PC-3 (cell line): ENCODE measurements around the gene DKK3. TPM values are rescaled to one million over a fixed set of nuclear protein-coding genes. Genes with fewer than 3 reads are reported as not detected.

Experiments
- ATAC-seq: fragments of 200-7000 bp; cut with Tn5 transposase; 2 replicates; pipeline ENCODE4 v1.9.1; 2020; ENCODE audit warnings: mild to moderate bottlenecking, moderate library complexity
- BruUV-seq: library from RNA; stranded (reverse); fragments of 400-500 nt; replicated peaks from 2 replicates; lab custom pipeline; 2021; lab: Mats Ljungman, UMichigan
- CTCF ChIA-PET: fragments of 300-600 bp; sonication (Branson Sonifier 250); formaldehyde crosslinking; loops from one replicate; lab custom pipeline; 2022; ENCODE audit warnings: antibody characterized with exemption; lab: Charles Lee
- POLR2A ChIA-PET: fragments of 300-600 bp; sonication (Branson Sonifier 250); formaldehyde crosslinking; loops from one replicate; lab custom pipeline; 2022; ENCODE audit warnings: antibody characterized with exemption; ENCODE audit not compliant: unreplicated experiment; lab: Charles Lee
- DNase-seq: peaks from one replicate; pipeline ENCODE4 v3.0.0-alpha.2; 2015
- H2AFZ ChIP-seq: fragments of 300-600 bp; sonication (generic); 2 replicates; pipeline ENCODE4 v1.6.0; 2016; ENCODE audit warnings: antibody characterized with exemption, low read length
- H3F3A ChIP-seq: fragments of 300-600 bp; sonication (generic); one replicate; pipeline ENCODE4 v1.6.0; 2017; ENCODE audit warnings: antibody characterized with exemption, low read length, control low read depth, mild to moderate bottlenecking; ENCODE audit not compliant: unreplicated experiment
- H3K27ac ChIP-seq: fragments of 300-600 bp; sonication (generic); 2 replicates; pipeline ENCODE4 v1.5.1; 2016; ENCODE audit warnings: mild to moderate bottlenecking, low read length
- H3K27me3 ChIP-seq: fragments of 300-600 bp; sonication (generic); 2 replicates; pipeline ENCODE4 v1.6.1; 2016; ENCODE audit warnings: low read length, mixed read lengths
- H3K36me3 ChIP-seq: fragments of 300-600 bp; sonication (generic); 2 replicates; pipeline ENCODE4 v1.6.1; 2016; ENCODE audit warnings: low read depth, mixed run types, low read length, mixed read lengths
- H3K4me1 ChIP-seq: fragments of 300-600 bp; sonication (generic); 2 replicates; pipeline ENCODE4 v1.5.1; 2016; ENCODE audit warnings: low read length; ENCODE audit not compliant: insufficient read depth
- H3K4me2 ChIP-seq: fragments of 300-600 bp; sonication (generic); 2 replicates; pipeline ENCODE4 v1.6.0; 2016; ENCODE audit warnings: low read length
- H3K4me3 ChIP-seq: fragments of 300-600 bp; sonication (generic); 2 replicates; pipeline ENCODE4 v1.5.1; 2016; ENCODE audit warnings: mild to moderate bottlenecking, low read length, mixed read lengths
- H3K79me2 ChIP-seq: fragments of 300-600 bp; sonication (generic); 2 replicates; pipeline ENCODE4 v1.6.1; 2017; ENCODE audit warnings: low read length, mixed read lengths
- H3K9ac ChIP-seq: fragments of 300-600 bp; sonication (generic); 2 replicates; pipeline ENCODE4 v1.6.0; 2016; ENCODE audit warnings: mild to moderate bottlenecking, low read length
- H3K9me2 ChIP-seq: fragments of 300-600 bp; sonication (generic); replicated peaks from 2 replicates; pipeline ENCODE4 v1.6.1; 2016; ENCODE audit warnings: mixed run types, low read length, mixed read lengths
- H3K9me3 ChIP-seq: fragments of 300-600 bp; sonication (generic); 2 replicates; pipeline ENCODE4 v1.6.1; 2016; ENCODE audit warnings: low read length, mixed read lengths
- H4K20me1 ChIP-seq: fragments of 300-600 bp; sonication (generic); 2 replicates; pipeline ENCODE4 v1.6.1; 2016; ENCODE audit warnings: low read length, mixed read lengths
- EZH2 ChIP-seq: fragments of 300-600 bp; sonication (generic); IDR thresholded peaks from one replicate; pipeline ENCODE4 v1.6.1; 2017; ENCODE audit warnings: antibody characterized with exemption, mild to moderate bottlenecking, low read length; ENCODE audit not compliant: unreplicated experiment
- EZH2phosphoT487 ChIP-seq: fragments of 300-600 bp; sonication (generic); IDR thresholded peaks from 2 replicates; pipeline ENCODE4 v1.6.1; 2018; ENCODE audit warnings: mild to moderate bottlenecking, antibody characterized with exemption, low read length, borderline replicate concordance
- intact Hi-C: fragments of 100-400 bp; cut with micrococcal nuclease; formaldehyde crosslinking; loops from 2 replicates; pipeline ENCODE4 v1.9.0; 2023
- total RNA-seq: library from RNA; depleted of rRNA; stranded (reverse); fragments of >200 nt; gene quantifications from 2 replicates; pipeline ENCODE4 v1.2.3, GENCODE V29; 2014
- TF ChIP-seq, protein P1 (sequence below): fragments of 300-600 bp; sonication (generic); conservative IDR thresholded peaks from 2 replicates; pipeline ENCODE4 v1.5.1; 2017; ENCODE audit warnings: antibody characterized with exemption, low read depth, mild to moderate bottlenecking, low read length

The DKK3 gene
- total RNA-seq, 1 experiment from 2014 or later, result 0.07 TPM

DNA sequence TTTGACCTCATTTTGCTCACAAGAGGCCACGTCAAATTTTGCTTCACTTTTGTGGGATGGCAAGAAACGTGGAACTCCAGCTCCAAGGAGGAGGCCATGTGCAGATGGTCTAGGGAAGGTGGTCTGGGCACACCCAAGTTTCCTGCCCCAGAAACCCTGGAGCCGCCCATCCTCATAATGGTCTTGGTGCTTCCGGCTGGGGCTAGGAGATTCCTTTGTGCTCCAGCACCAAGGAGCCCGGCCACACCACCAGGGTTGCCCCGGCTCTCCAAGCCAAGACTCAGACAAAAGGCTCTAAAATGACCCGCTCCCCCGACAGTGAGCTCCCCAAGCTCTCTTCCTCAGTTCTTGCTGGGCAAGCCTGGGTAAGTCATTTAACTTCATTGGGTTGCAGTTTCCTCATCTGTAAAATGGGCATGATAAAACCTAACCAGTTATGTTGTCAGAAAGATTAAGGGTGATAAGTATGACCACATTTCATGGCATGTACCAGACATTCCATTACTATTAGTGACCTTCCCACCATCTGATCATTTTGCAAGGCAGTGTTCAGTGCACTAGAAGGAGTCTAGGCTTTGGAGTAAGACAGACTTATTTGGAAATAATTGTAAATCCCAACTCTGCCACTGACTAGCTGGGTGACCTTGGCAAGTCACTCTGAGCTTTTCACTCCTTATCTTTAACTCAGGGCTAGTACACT lies 23.3 kb downstream of the DKK3 start:
- Histone ChIP-seq H3K79me2 (no peaks in the 10 kb centered on the region), H3K36me3 (no peaks in the 10 kb centered on the region), H4K20me1 (no peaks in the 10 kb centered on the region), H3K27ac (no peak overlapping the region), H2AFZ (no peak overlapping the region), H3K4me3 (no peak overlapping the region), H3K9me3 (no peaks in the 10 kb centered on the region), H3K9ac (no peak overlapping the region), H3K4me2 (no peak overlapping the region), H3F3A (peaks cover 4% of the 10 kb centered on the region), H3K4me1 (peaks cover 55% of the 10 kb centered on the region), H3K9me2 (no peaks in the 10 kb centered on the region), H3K27me3 (no peaks in the 10 kb centered on the region)
- ChIA-PET POLR2A (no interaction called here), CTCF (no interaction called here)
- TF ChIP-seq, protein P1, sequence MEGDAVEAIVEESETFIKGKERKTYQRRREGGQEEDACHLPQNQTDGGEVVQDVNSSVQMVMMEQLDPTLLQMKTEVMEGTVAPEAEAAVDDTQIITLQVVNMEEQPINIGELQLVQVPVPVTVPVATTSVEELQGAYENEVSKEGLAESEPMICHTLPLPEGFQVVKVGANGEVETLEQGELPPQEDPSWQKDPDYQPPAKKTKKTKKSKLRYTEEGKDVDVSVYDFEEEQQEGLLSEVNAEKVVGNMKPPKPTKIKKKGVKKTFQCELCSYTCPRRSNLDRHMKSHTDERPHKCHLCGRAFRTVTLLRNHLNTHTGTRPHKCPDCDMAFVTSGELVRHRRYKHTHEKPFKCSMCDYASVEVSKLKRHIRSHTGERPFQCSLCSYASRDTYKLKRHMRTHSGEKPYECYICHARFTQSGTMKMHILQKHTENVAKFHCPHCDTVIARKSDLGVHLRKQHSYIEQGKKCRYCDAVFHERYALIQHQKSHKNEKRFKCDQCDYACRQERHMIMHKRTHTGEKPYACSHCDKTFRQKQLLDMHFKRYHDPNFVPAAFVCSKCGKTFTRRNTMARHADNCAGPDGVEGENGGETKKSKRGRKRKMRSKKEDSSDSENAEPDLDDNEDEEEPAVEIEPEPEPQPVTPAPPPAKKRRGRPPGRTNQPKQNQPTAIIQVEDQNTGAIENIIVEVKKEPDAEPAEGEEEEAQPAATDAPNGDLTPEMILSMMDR, result no peak
- no peak for TF ChIP-seq EZH2
- no peak for TF ChIP-seq EZH2phosphoT487
- no peak for ATAC-seq
- peak; percentile 49 for DNase-seq
- intact Hi-C loops, result no loop called here
- no TSS peak for BruUV-seq

DNA sequence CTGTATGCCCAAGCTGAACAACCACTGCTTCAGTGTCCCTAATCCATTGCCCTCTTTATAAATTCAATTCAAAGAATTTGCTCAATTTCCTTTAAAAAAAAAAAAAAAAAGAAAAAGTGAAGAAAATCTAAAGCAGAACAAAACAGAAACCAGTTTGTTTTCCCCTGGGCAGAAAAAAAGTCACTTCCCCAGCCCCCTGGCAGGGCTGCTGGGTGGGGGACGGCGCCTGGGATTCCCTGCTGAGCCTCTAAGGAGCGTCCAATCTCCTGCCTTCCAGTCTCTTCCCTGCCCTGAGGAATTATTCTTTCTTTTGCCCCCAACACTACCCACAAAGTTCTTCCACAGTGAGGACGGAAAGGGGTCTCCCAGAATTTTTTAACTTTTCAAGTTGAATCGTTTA lies 23.9 kb downstream of the DKK3 start:
- BruUV-seq, result no TSS peak
- H3K79me2 ChIP-seq, result no peaks in the 10 kb centered on the region
- no peak overlapping the region for H2AFZ ChIP-seq
- H4K20me1 ChIP-seq, result no peaks in the 10 kb centered on the region
- no peak for DNase-seq
- no peaks in the 10 kb centered on the region for H3K9me2 ChIP-seq
- POLR2A ChIA-PET, result no interaction called here
- H3K27ac ChIP-seq, result no peak overlapping the region
- TF ChIP-seq EZH2phosphoT487 (no peak), EZH2 (no peak)
- TF ChIP-seq, protein P1, result no peak
- CTCF ChIA-PET, result no interaction called here
- peaks cover 4% of the 10 kb centered on the region for H3F3A ChIP-seq
- ATAC-seq, result no peak
- intact Hi-C loops, result no loop called here
- H3K4me1 ChIP-seq, result peaks cover 61% of the 10 kb centered on the region
- no peaks in the 10 kb centered on the region for H3K36me3 ChIP-seq
- H3K9ac ChIP-seq, result no peak overlapping the region
- H3K27me3 ChIP-seq, result no peaks in the 10 kb centered on the region
- no peaks in the 10 kb centered on the region for H3K9me3 ChIP-seq
- no peak overlapping the region for H3K4me2 ChIP-seq
- no peak overlapping the region for H3K4me3 ChIP-seq

DNA sequence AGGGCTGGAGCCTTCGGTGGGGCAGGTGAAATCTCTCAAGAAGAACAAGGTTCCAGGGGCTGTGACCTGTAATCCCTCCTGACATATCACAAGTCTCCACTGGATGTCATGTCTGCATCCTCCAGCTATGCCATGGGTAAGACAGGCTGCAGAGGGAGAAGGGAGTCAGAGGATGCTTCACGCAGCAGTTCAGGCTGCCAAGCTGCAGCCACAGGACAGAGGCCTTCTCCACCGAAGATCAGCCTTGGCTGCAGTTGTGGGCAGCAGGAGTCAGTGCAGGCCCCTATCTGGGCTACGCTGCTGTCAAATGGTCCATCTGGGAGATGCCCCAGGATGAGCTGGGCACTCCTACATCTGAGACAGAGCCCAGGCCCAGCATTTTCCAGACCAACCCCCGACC lies 25.0 kb downstream of the DKK3 start:
- Histone ChIP-seq H3K4me1 (peaks cover 61% of the 10 kb centered on the region), H3F3A (peaks cover 4% of the 10 kb centered on the region), H3K79me2 (no peaks in the 10 kb centered on the region), H3K9me3 (no peaks in the 10 kb centered on the region), H3K4me2 (peak overlapping the region; percentile 16; the same call in 1 of the 2 replicates), H2AFZ (no peak overlapping the region), H3K36me3 (no peaks in the 10 kb centered on the region), H3K27me3 (no peaks in the 10 kb centered on the region), H3K9me2 (no peaks in the 10 kb centered on the region), H4K20me1 (no peaks in the 10 kb centered on the region), H3K4me3 (no peak overlapping the region), H3K27ac (peak overlapping the region; percentile 63), H3K9ac (no peak overlapping the region)
- DNase-seq (no peak), ATAC-seq (no peak)
- no peak for TF ChIP-seq EZH2phosphoT487
- TF ChIP-seq EZH2, result no peak
- TF ChIP-seq, protein P1, result no peak
- CTCF ChIA-PET, result interaction anchor here (1.0 to 1.6 kb wide), 2 partner anchors 17 to 61 kb away, joined by 4 to 5 read pairs; no protein-coding TSS in a partner anchor
- no TSS peak for BruUV-seq
- POLR2A ChIA-PET, result no interaction called here
- intact Hi-C loops, result no loop called here
